Vagina (tissue), 2 donors: ENCODE data around the gene CTNND2. TPM values are rescaled to one million over a fixed set of nuclear protein-coding genes. Genes with fewer than 3 reads are reported as not detected.

ENCODE experiments used
- DNase-seq, 2 donors: peaks; one replicate each; pipeline ENCODE4 v3.0.0-alpha.2; 2017; ENCODE audit errors: extremely low spot score in 2 of 2
- H3K27ac ChIP-seq: fragments of 200-600 bp; sonication (generic); one replicate; pipeline ENCODE4 v1.5.1; 2019
- H3K27me3 ChIP-seq: fragments of 200-600 bp; sonication (generic); one replicate; pipeline ENCODE4 v1.5.1; 2019
- H3K36me3 ChIP-seq, 2 donors: fragments of 200-600 bp; sonication (generic); one replicate each; pipeline ENCODE4 v1.5.1; 2017 to 2019
- H3K4me1 ChIP-seq: fragments of 200-600 bp; sonication (generic); one replicate; pipeline ENCODE4 v1.5.1; 2019
- H3K4me3 ChIP-seq, 2 donors: fragments of 200-600 bp; sonication (generic); 1 replicate in 1 of 2; 2 replicates in 1 of 2; pipeline ENCODE4 v1.5.1; 2016 to 2019
- H3K9me3 ChIP-seq: fragments of 200-600 bp; sonication (generic); one replicate; pipeline ENCODE4 v1.5.1; 2019
- POLR2A ChIP-seq, 2 donors: fragments of 450-650 bp; IDR thresholded peaks; one replicate each; pipeline ENCODE4 v1.6.1; 2017; ENCODE audit warnings: antibody characterized with exemption in 2 of 2, mild to moderate bottlenecking in 2 of 2, moderate library complexity in 2 of 2
- POLR2AphosphoS5 ChIP-seq, 2 donors: sonication (generic); formaldehyde crosslinking; IDR thresholded peaks; one replicate each; pipeline ENCODE4 v1.9.0; 2017; ENCODE audit warnings: antibody characterized with exemption in 2 of 2, mild to moderate bottlenecking in 2 of 2, low read depth in 1 of 2; ENCODE audit not compliant: insufficient read depth in 1 of 2
- intact Hi-C: fragments of 100-400 bp; cut with DNase I; formaldehyde crosslinking; loops from one replicate; pipeline ENCODE4 v1.15.1; 2023
- total RNA-seq: library from RNA; depleted of rRNA; stranded (reverse); fragments of >200 nt; gene quantifications from one replicate; pipeline ENCODE4 v1.2.3, GENCODE V29; 2016
- TF ChIP-seq, protein P1 (sequence below), 3 experiments: fragments of 450-650 bp in 2 of 3; fragments of 200-600 bp in 1 of 3; sonication (generic) in 1 of 3; IDR thresholded peaks; one replicate each; pipeline ENCODE4 v1.5.1; 2017 to 2019; ENCODE audit warnings: antibody characterized with exemption in 3 of 3, mild to moderate bottlenecking in 2 of 3, moderate library complexity in 2 of 3

CTNND2 gene
- total RNA-seq, 1 donor from 2014 or later: 1.7 TPM

DNA sequence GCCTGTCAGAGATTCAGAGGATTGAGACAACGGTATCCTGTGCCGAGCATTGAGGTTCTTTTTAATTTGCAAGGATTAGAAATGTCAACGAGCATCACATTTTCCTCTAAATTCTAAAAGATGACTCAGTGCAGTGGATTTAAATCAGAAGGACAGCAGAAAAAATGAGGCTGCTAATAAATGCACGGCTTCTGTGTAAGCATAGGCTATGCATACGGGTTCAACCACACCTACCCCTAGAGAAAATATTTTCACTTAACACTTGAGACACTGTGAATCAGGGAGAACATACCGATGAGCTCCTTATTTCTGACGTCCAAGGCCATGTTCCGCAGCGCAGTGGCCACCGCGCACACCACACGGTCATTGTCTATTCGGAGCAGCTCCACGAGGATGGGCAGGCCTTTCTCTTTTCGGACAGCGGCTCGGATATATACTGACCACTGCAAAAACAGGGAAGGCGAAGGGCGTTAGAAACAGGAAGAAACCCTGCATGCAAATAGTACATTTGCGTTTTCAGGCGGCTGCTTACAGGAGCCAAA is 821.8 kb downstream of the CTNND2 start:
- Histone ChIP-seq H3K4me1 (no peaks in the 10 kb centered on the region), H3K27me3 (no peaks in the 10 kb centered on the region), H3K36me3 (no peaks in the 10 kb centered on the region), H3K27ac (no peak overlapping the region), H3K4me3 (no peak overlapping the region), H3K9me3 (no peaks in the 10 kb centered on the region)
- no peak for DNase-seq
- TF ChIP-seq POLR2A (IDR thresholded peaks at IDR 0.05) (no peak), POLR2AphosphoS5 (IDR thresholded peaks at IDR 0.05; ENCODE audit: insufficient read depth in 1 of 2, low read depth in 1 of 2) (no peak)
- TF ChIP-seq, protein P1, sequence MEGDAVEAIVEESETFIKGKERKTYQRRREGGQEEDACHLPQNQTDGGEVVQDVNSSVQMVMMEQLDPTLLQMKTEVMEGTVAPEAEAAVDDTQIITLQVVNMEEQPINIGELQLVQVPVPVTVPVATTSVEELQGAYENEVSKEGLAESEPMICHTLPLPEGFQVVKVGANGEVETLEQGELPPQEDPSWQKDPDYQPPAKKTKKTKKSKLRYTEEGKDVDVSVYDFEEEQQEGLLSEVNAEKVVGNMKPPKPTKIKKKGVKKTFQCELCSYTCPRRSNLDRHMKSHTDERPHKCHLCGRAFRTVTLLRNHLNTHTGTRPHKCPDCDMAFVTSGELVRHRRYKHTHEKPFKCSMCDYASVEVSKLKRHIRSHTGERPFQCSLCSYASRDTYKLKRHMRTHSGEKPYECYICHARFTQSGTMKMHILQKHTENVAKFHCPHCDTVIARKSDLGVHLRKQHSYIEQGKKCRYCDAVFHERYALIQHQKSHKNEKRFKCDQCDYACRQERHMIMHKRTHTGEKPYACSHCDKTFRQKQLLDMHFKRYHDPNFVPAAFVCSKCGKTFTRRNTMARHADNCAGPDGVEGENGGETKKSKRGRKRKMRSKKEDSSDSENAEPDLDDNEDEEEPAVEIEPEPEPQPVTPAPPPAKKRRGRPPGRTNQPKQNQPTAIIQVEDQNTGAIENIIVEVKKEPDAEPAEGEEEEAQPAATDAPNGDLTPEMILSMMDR (IDR thresholded peaks at IDR 0.05): no peak
- intact Hi-C loops: no loop called here

DNA sequence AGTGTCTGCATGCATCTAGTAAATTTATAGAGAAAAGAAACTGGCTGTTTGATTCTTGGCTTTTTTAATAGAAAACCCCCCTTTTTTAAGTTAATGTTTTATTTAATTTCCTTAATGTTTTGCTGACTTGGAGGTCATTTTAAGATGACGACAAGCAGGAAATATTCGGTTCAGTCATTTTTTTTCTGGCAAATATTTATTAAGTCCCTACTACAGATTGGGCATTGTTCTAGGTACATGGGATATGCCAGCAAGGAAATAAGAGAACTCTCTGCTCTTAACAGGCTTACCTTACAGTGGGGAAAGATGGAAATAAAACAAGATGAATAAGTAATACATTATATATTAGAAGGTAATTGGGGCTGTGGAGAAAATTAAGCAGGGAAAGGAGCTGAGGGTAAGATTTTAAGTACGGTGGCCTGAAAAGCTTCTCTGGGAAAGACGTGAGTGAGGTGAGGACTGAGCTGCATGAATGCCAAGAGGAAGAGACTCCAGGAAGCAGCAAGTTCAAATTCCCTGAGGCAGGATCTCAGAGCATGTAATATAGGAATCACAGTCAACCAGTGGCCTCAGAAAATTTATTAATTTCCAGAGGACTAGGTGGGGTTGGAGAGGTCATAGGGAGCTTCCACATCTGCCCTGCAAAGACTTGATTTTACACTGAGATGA is 827.2 kb downstream of the CTNND2 start:
- Histone ChIP-seq H3K4me3 (no peak overlapping the region), H3K4me1 (no peaks in the 10 kb centered on the region), H3K36me3 (no peaks in the 10 kb centered on the region), H3K27me3 (no peaks in the 10 kb centered on the region), H3K9me3 (no peaks in the 10 kb centered on the region), H3K27ac (no peak overlapping the region)
- TF ChIP-seq POLR2AphosphoS5 (IDR thresholded peaks at IDR 0.05; ENCODE audit: insufficient read depth in 1 of 2, low read depth in 1 of 2): no peak
- no peak for TF ChIP-seq POLR2A (IDR thresholded peaks at IDR 0.05)
- DNase-seq: no peak
- intact Hi-C loops: no loop called here

DNA sequence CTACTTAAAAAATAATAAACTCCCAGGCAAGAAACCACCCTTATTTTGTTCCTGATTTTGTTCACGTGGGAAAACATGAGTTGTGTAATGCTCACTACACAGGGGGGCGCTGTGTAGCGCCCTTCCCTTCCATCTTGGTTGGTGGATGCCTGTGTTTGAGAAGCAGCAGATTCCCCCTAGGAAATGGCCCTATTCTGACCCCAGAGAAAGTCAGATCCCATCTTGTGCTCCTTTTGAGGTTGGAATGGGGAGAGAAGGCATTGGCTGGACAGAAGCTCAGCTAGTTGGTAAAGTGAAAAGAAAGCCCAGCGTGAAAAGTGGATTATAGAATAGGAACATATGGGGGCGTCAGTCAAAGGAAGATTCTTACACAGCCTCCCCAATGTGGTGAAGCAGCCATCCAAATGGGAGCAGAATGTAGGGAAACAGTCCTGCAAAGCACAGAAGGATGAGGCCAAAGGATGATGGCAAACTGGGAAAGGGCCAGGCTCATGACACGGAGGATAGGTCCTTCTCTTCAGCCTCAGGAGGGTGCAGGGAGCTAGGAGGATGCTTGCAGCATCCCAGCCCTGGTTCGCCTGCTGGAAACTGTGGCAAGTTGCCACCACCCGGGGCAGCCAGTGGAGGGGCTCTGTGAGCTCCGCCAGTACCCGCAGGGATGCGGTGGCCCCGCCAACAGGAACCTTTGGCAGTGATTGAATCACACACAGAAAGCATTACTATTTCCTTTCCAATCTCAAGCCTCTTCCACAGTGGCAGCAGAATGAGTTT is 829.0 kb downstream of the CTNND2 start:
- Histone ChIP-seq H3K36me3 (no peaks in the 10 kb centered on the region), H3K27ac (no peak overlapping the region), H3K9me3 (no peaks in the 10 kb centered on the region), H3K4me3 (no peak overlapping the region), H3K4me1 (no peaks in the 10 kb centered on the region), H3K27me3 (no peaks in the 10 kb centered on the region)
- intact Hi-C loops: no loop called here
- no peak for DNase-seq
- no peak for TF ChIP-seq POLR2AphosphoS5 (IDR thresholded peaks at IDR 0.05; ENCODE audit: insufficient read depth in 1 of 2, low read depth in 1 of 2)
- TF ChIP-seq, protein P1 (IDR thresholded peaks at IDR 0.05): no peak
- no peak for TF ChIP-seq POLR2A (IDR thresholded peaks at IDR 0.05)

DNA sequence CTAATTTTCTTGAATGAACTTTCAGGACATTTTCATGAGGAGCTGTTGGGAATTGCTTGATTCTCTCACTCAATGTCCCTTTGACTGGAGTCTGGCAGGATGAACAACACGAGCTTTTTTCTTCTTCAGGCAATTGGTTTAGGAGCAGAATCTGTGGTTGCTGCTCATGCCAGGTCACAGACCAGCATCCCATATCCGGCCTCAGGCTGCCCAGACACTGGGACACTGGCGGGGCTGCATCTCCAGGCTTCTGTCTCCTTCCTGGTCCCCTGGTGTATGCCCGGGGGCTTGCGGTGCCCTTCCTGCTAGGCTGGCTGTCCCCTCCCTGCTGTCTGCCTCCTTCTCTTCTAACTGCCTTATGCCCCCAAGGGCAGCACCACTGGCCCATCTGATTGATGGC is 831.7 kb downstream of the CTNND2 start:
- no peaks in the 10 kb centered on the region for H3K9me3 ChIP-seq
- H3K27ac ChIP-seq: no peak overlapping the region
- H3K27me3 ChIP-seq: no peaks in the 10 kb centered on the region
- intact Hi-C loops: no loop called here
- H3K36me3 ChIP-seq: no peaks in the 10 kb centered on the region
- H3K4me1 ChIP-seq: no peaks in the 10 kb centered on the region
- H3K4me3 ChIP-seq: no peak overlapping the region
- DNase-seq: no peak
- TF ChIP-seq, protein P1 (IDR thresholded peaks at IDR 0.05): no peak
- TF ChIP-seq POLR2AphosphoS5 (IDR thresholded peaks at IDR 0.05; ENCODE audit: insufficient read depth in 1 of 2, low read depth in 1 of 2): no peak
- no peak for TF ChIP-seq POLR2A (IDR thresholded peaks at IDR 0.05)

DNA sequence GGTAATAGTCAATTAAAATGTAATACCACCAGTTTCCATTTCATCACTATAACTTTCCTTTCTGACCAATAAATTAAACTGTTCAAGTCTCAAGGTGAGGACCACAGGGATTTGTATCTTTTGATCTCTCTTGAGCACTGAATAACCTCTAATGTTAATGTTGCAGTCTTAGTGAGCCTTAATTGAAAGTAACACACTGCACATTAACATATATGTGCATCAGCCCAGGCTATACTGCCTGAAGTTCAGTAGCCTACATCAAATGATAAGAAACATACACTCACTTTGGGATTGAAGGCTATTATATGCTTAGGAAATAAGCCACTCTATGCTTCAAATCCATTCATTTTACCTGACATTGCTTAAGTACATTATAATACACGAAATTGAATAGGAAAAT is 832.2 kb downstream of the CTNND2 start:
- DNase-seq: no peak
- Histone ChIP-seq H3K4me1 (no peaks in the 10 kb centered on the region), H3K36me3 (no peaks in the 10 kb centered on the region), H3K27me3 (no peaks in the 10 kb centered on the region), H3K4me3 (no peak overlapping the region), H3K27ac (no peak overlapping the region), H3K9me3 (no peaks in the 10 kb centered on the region)
- intact Hi-C loops: no loop called here
- TF ChIP-seq POLR2A (IDR thresholded peaks at IDR 0.05): no peak
- TF ChIP-seq, protein P1 (IDR thresholded peaks at IDR 0.05): no peak
- no peak for TF ChIP-seq POLR2AphosphoS5 (IDR thresholded peaks at IDR 0.05; ENCODE audit: insufficient read depth in 1 of 2, low read depth in 1 of 2)
